ENCODE measurements around the gene CARMIL1. TPM values are rescaled to one million over a fixed set of nuclear protein-coding genes. Genes with fewer than 3 reads are reported as not detected.

The CARMIL1 gene
- total and polyA plus RNA-seq, 2 of the 8 experiments (the other 6 are each of a cell fraction or from before 2014, with no cell fraction given) = 20.3 to 40.4 TPM

DNA sequence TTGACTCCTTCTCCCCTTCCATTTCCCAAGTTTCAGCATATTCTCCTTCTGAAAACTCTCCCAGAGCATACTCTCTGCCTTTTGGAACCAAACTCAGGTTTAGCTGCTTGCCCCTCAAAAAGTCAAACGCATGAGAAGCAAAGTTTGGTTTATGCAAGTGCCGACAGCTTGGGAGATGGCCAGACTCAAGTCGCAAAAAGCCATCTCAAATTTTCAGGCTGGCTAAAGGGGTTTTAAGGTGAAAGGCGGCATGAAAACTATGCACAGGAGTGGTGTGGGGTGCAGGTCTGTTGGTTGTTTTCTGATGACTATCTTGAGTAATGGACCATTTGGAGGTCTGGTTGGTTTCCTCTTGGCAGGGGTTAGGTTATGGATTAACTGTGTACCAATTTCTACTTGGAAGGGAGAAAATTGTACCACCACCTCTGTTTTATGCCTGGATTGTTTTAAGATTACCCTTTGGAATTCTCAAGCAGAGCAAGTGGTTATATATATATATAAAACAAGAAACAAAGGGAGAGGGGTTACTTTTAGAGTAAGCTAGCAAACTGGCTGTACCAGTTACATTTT, 320.4 kb downstream of the CARMIL1 start:
- Histone ChIP-seq H3K56ac (replicated peaks; ENCODE audit: insufficient read length, low read depth, low read length) (no peak overlapping the region), H3K9ac (replicated peaks in 1 of 4; ENCODE audit: extremely low read depth in 1 of 4, low read depth in 3 of 4, low read length in 3 of 4) (no peak overlapping the region), H3K79me2 (ENCODE audit: control insufficient read depth in 1 of 2, insufficient read depth in 2 of 2, low read length in 2 of 2) (no peaks in the 10 kb centered on the region), H3K23ac (ENCODE audit: insufficient read length) (no peak overlapping the region), H2BK15ac (ENCODE audit: low read length) (no peak overlapping the region), H3K4me3 (ENCODE audit: extremely low read depth in 1 of 4, insufficient read depth in 2 of 4, low read depth in 3 of 4, low read length in 4 of 4) (no peak overlapping the region), H3K9me3 (ENCODE audit: insufficient read depth in 2 of 2, low read depth in 1 of 2, low read length in 1 of 2) (no peaks in the 10 kb centered on the region), H3K79me1 (ENCODE audit: low read depth, low read length) (no peaks in the 10 kb centered on the region), H3K14ac (ENCODE audit: insufficient read length) (no peak overlapping the region), H4K91ac (replicated peaks; ENCODE audit: insufficient read length, low read length) (no peak overlapping the region), H2BK120ac (replicated peaks; ENCODE audit: low read depth, low read length) (no peak overlapping the region), H2BK20ac (ENCODE audit: low read length) (no peak overlapping the region), H2BK5ac (ENCODE audit: low read depth, low read length) (no peak overlapping the region), H2BK12ac (ENCODE audit: low read depth, low read length) (no peak overlapping the region), H3K23me2 (ENCODE audit: low read depth, low read length) (no peaks in the 10 kb centered on the region; the same call in 1 of the 2 replicates), H2AFZ (ENCODE audit: low read length) (no peak overlapping the region), H4K8ac (ENCODE audit: extremely low read depth, insufficient read depth, low read length) (no peak overlapping the region), H2AK5ac (ENCODE audit: low read depth, low read length) (no peak overlapping the region), H3K27ac (ENCODE audit: low read depth, low read length) (no peak overlapping the region), H3K4me1 (replicated peaks in 1 of 4; ENCODE audit: control insufficient read depth in 3 of 4, insufficient read depth in 4 of 4, low read length in 3 of 4) (no peaks in the 10 kb centered on the region), H3K18ac (ENCODE audit: extremely low read depth, low read length) (no peak overlapping the region), H3K27me3 (replicated peaks in 1 of 4; ENCODE audit: control insufficient read depth in 3 of 4, extremely low read depth in 1 of 4, insufficient read depth in 3 of 4, low read length in 3 of 4) (no peaks in the 10 kb centered on the region), H4K5ac (ENCODE audit: insufficient read length, low read depth, low read length) (no peak overlapping the region), H3K4ac (replicated peaks; ENCODE audit: insufficient read length, low read depth, low read length) (no peak overlapping the region), H4K20me1 (replicated peaks in 1 of 2; ENCODE audit: control insufficient read depth in 1 of 2, insufficient read depth in 2 of 2, low read length in 2 of 2) (no peaks in the 10 kb centered on the region), H3K36me3 (ENCODE audit: control insufficient read depth in 2 of 4, insufficient read depth in 4 of 4, low read length in 3 of 4) (peaks cover 0 to 8% (median 4%) of the 10 kb centered on the region in 4 experiments; a peak in 5 of 8 replicates), H3K4me2 (ENCODE audit: insufficient read depth in 1 of 2, low read depth in 2 of 2, low read length in 2 of 2) (no peak overlapping the region)
- DNase-seq (ENCODE audit: low read depth in 1 of 2, low spot score in 2 of 2) = no peak
- ChIA-PET POLR2A (ENCODE audit: partially characterized antibody) (no interaction called here), CTCF (ENCODE audit: partially characterized antibody) (interaction anchor here (0.6 to 4.4 kb wide), 13 partner anchors 8 to 384 kb away, joined by 3 to 27 read pairs (median 4); partner anchors contain the start of gene CARMIL1)
- no peak for TF ChIP-seq GTF2F1 (IDR thresholded peaks at IDR 0.05; ENCODE audit: borderline replicate concordance, low read depth, low read length)
- no peak for TF ChIP-seq BCL11A (IDR thresholded peaks at IDR 0.05; ENCODE audit: low read depth in 2 of 2, low read length in 2 of 2)
- TF ChIP-seq TAF1 (IDR thresholded peaks at IDR 0.05; ENCODE audit: low read depth, low read length) = no peak
- TF ChIP-seq EGR1 (IDR thresholded peaks at IDR 0.05; ENCODE audit: borderline replicate concordance, low read depth, low read length) = no peak
- TF ChIP-seq RNF2 (IDR thresholded peaks at IDR 0.05; ENCODE audit: borderline replicate concordance, low read depth, low read length, missing control alignments, poor library complexity, severe bottlenecking) = no peak
- TF ChIP-seq, protein P1, sequence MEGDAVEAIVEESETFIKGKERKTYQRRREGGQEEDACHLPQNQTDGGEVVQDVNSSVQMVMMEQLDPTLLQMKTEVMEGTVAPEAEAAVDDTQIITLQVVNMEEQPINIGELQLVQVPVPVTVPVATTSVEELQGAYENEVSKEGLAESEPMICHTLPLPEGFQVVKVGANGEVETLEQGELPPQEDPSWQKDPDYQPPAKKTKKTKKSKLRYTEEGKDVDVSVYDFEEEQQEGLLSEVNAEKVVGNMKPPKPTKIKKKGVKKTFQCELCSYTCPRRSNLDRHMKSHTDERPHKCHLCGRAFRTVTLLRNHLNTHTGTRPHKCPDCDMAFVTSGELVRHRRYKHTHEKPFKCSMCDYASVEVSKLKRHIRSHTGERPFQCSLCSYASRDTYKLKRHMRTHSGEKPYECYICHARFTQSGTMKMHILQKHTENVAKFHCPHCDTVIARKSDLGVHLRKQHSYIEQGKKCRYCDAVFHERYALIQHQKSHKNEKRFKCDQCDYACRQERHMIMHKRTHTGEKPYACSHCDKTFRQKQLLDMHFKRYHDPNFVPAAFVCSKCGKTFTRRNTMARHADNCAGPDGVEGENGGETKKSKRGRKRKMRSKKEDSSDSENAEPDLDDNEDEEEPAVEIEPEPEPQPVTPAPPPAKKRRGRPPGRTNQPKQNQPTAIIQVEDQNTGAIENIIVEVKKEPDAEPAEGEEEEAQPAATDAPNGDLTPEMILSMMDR (IDR thresholded peaks at IDR 0.05; ENCODE audit: control extremely low read depth in 1 of 3, insufficient read depth in 1 of 3, low read depth in 1 of 3, low read length in 3 of 3) = no peak
- no peak for FAIRE-seq
- 86% methylated on average over 4 of the region's 4 CpGs; no CpG with 5 or more reads in 1 of the 2 experiments for WGBS, 2 experiments (ENCODE audit: extremely low coverage in 1 of 2, insufficient coverage in 1 of 2, insufficient read length in 1 of 2, insufficient replicate concordance in 2 of 2, low coverage in 1 of 2, low lambda C conversion rate in 2 of 2, missing lambda C conversion rate in 1 of 2)

All from H1 (cell line).